Glomerular visceral epithelial cell (primary cell): Measurements from ENCODE around the gene MIAT.
"Not testable (repeated sequence)": the region's sequence is repeated elsewhere in the genome, so short reads cannot be mapped to it uniquely, and the experiment has no call there.

Experiments used
- DNase-seq: peaks from one replicate; pipeline ENCODE4 v3.0.0-alpha.2; 2016; ENCODE audit errors: extremely low spot score

Gene MIAT

DNA sequence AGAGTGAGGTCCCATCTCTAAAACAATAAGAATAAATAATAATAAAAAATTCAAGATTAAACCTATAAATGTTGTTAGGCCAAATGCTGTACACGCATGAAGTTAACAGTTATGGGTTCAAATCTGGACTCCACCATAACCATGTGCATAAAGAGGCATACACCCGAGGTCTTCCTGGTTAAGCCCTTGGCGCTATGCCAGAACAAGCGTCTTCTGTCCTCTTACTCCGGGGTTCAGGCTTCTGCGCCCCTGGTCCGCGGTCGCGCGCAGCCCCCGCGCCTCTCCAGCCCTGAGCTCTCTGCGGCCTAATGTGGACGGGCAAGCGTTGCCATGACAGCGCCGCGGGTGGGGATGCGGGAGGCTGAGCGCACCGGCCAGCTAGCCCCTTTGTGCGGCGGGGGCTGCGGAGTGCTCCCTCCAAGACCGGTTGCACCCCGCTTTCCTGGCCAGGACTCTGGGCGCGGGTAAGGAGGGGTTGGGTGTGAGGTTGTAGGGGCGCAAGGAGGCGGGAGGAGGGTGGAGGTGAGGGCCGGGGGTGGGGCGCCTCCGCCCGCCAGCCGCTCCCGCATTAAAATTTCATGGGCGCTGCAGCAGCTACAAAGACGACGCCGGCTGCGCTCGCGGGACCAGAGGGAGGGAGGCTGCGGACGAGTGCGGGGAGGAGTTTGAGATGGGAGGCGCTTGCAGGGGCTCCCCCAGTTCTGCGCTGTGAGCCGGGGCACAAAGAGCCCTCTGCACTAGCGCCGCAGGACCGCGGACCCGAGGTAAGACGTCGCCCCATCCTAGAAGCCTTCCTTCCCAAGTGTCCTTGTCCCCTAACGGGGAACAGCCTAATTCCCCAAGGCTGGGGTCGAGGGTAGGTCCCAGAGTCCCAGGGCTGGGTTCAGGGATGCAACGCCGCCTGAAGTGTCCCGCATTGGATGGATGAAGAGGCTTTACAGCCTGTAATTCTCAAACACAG is at the start of gene MIAT:
MIAT (plus strand) TSS at position 698 of the 961 bp plus-strand sequence.
- no peak for DNase-seq

DNA sequence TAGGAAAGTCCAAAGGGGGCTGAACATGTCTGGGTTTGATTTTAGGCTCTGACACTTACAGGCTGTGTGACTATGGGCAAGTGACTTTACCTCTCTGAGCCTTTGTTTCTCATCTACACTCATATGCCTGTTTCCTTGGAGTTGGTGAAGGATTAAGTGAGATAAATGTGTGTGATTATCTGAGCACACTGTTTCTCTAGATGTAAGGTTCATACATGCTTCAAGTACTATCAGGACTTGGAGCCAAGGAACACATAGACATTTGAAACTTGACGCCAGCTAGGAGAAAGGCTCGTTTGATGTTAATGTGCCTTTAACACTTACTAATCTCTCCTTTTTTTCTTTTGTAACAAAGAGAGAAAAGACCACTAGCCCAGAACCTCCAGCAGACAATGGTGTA is 49.3 kb upstream of the MIAT start:
- no peak for DNase-seq

DNA sequence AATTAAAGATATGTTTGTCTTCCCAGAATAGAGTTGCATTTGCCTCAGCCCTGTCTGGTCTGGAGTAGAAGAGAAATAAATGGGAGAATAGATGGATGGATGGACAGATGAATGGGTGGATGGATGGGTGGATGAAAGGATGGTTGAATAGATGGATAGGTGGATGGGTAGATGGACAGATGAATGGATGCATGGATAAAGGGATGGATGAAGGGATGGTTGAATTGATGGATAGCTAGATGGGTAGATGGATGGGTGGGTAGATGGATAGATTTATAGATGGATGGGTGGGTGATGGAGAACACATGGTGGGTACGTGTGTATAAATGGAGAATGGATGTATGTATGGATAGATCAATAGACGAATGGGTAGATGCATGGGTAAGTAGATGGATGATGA is 48.1 kb upstream of the MIAT start:
- DNase-seq = no peak

DNA sequence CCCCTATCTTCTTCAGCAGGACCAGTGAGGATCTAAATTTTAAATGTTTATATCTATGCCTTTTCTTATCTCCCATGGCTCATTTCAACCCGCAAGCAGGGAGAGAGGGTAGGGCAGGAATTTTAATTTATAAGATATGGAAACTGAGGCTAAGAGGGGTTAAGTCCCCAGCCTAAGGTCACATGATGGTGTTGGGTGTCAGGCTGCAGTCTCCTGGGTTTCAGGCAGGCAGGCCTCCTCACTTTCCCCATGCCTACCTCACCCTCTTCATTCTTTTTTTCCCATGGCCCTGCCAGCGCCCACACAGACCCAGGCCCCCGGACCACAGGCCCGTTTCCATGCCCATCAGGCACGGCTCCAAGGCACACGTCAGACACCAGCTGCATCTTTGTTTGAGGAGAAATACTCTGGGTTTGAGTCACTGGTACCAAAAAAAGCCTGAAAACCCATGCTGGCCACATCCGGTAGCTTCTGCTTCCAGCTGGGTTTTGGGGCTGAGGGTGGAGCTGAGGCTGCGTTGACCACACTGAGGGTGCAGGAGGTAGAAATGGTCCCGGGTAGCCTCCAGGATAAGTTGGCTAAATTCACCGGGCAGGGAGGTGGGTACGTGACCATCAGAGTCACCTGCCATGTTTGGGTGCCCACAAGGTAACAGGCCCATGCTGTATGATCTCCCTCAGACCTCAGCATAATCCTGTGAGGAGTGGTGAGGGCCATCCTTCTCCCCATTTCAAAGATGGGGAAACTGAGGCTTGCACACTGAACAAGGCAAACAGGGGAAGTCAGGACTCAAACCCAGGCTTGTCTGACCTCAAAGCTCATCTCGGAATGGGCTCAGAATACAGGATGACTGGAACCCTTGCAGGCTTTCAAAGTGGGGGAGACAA is 47.1 kb upstream of the MIAT start:
- DNase-seq = peak; percentile 96

DNA sequence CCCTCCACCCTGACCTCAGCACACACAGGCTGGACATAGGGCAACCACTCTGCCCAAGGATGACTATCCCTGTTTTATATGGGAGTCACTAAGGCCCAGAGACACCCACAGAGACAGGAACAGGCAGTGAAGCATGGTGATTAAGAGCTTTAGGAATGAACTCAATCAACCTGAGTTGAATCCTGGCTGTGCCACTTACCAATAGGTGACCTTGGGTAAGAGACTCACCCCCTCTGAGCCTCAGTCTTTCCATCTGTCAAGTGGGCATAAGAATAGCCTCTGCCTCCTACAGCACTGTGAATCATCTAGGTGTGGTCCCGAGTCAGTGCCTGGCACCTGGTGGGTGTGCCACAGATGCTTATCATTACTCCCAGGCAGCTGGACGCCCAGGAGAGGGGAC is 46.4 kb upstream of the MIAT start:
- DNase-seq = peak; percentile 60

DNA sequence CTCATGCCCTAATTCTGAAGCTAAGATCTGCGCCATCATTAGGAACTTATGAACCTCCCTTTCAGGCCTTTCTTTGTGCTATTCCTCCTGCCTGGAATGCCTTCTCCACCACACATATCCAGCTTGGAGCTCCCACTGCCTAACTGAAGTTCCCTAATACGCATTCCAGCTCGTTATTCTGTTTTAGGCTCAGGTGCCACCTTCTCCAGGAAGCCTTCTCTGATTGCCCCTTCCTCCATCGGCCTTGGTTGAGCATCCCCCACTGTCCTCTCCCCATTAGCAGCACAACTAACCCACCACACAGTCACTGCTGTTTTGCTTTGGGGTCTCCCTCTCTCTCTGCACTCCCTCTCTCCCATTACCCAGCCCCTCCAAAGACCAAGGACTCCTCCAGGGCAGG is 44.7 kb upstream of the MIAT start:
- no peak for DNase-seq

DNA sequence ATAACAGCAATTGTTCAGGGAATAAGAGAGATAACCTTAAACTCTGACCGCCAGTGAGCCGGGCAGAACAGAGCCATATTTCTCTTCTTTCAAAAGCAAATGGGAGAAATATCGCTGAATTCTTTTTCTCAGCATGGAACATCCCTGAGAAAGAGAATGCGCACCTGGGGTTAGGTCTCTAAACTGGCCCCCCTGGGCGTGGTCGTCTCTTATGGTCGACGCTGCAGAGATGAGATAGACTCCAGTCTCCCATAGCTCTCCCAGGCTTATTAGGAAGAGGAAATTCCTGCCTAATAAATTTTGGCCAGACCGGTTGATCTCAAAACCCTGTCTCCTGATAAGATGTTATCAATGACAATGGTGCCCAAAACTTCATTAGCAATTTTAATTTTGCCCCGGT is 43.6 kb upstream of the MIAT start:
- not testable (repeated sequence) for DNase-seq

DNA sequence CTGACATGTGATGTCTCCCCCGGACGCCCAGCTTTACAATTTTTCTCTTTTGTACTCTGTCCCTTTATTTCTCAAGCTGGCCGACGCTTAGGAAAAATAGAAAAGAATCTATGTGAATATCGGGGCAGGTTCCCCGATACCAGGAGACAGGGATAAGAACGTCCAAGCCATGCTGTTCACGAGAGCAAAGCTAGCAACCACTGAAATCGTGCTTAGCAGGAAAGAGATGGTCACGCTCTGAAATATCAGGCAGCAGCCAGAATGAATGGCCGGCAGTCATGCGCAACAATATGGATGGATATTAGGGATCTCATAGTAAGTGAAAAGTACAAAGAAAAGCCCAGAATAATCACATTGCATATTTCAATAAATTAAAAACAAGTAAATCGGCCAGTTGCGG is 43.1 kb upstream of the MIAT start:
- DNase-seq = peak; percentile 12

DNA sequence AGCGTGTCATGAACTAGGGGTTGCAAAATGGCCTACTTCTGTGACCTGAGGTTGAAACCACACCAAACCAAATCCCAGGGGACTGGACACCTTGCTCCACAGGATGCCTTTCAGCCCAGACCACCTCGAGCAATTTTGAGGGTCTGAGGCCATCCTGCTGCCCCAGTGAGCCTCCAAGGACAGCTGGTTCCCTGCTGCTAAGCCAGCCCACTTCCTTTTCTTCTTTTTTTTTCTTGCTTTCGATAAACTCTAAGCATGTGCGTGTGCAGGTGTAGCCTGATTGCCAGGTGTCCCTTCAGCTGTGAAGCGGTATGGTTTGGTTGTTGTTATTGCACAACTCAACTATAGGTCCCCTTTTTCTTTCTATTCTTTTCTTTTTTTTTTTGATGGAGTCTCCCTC is 42.2 kb upstream of the MIAT start:
- no peak for DNase-seq

DNA sequence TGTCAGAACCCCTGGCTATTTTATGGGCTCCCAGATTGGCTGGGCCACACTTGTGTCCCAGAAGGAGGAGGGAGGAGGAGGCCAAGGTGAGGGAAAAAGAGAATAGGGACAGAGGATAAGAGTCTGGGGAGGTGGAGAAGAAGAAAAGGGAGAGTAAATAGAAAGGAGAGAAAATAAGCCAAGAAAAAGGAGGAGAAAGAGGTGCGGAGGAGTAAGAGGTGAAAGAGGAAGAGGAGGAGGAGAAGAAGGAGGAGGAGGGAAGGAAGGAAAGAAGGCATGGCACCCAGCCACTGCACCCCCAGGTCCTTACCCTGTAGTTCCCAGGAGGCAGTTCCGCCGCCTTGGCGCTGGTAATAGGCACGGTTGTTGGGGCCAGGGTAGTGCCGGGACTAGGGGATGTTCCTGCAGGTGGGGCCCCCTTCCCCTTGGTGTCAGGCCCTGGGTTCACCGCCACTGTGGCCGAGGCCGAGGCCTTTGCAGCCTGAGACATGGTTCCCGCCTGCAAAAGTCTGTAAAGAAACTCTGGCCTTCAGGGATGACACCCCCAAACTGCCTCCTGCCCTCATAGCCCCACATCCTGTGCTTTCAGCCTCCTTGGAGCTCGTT is 41.5 kb upstream of the MIAT start:
- no peak for DNase-seq

DNA sequence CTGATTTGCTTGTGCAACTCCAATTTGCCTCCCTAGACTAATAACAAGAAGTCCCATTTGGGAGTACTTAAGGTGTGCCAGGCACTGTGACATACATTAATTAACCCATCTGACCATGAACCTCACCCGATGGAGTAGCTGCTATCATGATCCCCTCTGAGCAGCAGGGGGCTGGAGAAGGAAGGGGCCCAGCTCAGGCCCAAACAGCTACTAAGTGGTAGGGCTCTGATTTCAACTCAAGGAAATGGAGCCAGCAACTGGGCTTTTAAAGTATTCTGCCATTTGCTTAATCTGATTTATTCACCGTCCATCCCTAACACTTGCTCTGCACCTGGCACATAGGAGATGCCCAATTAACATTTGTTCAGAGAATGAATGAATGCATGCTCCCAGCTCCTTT is 40.7 kb upstream of the MIAT start:
- no peak for DNase-seq

DNA sequence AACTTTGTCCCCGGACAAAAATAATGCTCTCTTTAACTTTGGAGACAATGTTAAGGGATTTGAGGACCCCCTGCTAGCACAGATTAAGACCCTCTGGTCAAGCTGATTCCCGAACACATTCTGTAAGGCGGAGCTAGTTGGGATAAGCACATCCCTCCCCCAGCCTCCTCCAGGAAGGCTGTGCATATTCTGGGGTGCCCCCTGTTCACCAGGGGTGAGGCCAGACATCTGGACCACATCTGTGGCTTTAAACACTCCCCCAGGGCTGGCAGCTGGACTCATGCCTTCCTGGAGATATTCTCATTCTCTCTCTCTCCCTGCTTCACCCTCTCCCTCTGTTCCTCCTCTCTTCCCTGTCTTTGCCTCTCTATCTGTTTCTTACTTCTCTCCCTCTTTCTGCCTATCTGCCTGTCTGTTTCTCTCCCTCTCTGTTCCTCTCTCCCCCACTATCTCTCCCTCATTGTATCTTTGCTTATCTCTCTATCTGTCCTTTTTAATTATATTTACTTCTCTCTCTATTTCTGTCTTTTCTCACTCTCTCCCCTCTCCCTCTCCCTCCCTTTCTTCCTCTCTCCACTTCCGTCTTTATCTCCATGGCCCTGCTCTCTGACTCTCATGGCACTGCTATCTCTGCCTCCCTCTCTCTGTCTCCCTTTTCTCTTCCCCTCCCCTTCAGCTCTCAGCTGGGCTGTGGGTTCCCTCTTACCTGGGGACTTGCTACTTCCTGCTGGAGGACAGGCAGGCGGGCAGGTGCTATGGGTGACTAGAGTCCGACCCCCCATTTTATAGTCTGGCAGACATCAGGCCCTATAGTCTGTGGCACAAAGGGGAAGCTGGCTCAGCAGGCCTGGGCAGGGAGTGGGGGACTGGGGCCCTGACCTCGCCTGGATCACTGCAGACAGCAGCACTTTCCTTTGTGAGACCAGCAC is 39.9 kb upstream of the MIAT start, which contains the start of gene CRYBB1:
CRYBB1 (minus strand) TSS at position 757 of the 929 bp plus-strand sequence. CDS start 1,708 bp downstream, outside the sequence.
- no peak for DNase-seq

DNA sequence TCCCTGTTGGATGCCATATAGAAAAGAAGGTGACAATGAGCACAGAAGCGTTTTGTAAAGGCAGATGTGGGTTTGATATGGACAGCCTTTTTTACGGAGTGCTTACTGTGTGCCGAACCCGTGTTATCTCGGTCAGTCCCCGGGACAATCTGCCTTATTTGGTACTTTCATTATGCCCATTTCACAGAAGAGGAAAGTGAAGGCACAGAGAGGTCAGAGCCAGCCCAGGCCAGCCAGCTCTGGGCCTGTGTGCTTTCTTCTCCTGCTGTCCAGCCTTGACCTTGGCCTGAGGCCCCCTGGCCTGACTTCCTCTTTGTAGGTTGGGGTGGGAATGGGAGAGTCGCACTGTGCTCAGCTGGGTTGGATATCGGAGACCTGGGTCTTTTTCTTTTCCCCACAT is 38.9 kb upstream of the MIAT start:
- DNase-seq = no peak

DNA sequence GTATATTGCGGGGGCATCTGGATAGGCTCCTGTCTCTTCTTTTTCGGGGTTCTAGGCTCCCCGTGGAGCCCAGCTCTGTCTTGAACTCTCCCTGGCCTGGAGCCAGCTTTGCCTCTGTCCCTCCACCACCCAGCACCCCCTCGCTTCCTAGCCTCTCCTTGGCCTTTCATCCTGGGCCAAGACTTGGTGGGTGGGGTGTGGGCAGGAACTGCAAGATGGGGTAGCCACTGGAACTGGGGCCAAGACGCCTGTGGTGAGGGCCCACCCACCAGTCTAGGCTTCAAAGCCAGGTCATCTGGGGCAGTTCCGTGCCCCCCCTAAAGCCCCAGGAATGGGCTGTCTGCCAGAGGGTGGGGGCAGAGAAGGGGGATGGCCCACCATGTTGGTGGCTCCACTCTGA is 37.9 kb upstream of the MIAT start:
- no peak for DNase-seq

DNA sequence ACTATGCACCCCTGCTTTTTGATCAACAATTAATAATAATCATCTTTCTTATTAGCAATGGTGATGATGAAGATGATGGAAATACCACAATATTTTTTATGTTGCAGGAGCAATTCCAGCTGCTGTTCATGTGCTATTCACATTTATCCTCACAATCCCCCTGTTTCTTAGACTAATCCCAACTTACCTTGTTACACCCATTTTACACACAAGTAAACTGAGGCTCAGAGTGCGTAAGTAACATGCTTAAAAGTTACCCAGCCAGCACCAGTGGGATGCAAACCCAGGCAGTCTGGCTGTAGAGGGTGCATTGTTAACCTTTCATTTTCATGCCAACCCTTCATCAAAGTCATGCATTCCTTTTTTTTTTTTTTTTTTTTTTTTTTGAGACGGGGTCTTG is 37.2 kb upstream of the MIAT start:
- DNase-seq = no peak

DNA sequence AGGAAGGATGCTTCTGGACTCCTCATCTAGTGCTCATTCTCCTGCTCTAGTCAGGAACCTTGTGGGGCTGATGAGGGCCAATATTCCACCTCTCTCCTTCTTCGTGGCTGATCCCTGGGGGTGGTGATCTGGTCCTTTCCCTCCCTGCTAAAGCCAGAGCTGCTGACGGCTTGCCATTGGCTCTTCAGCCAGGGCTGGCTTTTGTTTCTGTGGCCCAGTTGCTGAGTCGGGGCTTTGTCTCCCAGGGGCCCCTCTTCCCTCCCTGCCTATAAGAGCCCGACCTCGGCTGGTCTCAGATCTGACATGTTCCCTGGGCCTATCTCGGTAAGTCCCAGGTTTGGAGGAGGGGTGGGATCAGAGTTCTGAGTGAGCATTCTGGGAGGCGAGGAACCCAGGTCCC is 35.7 kb upstream of the MIAT start, which contains the start of gene CRYBA4:
CRYBA4 (plus strand) TSS at position 301 of the 400 bp plus-strand sequence. CDS start 634 bp downstream, outside the sequence.
- no peak for DNase-seq

DNA sequence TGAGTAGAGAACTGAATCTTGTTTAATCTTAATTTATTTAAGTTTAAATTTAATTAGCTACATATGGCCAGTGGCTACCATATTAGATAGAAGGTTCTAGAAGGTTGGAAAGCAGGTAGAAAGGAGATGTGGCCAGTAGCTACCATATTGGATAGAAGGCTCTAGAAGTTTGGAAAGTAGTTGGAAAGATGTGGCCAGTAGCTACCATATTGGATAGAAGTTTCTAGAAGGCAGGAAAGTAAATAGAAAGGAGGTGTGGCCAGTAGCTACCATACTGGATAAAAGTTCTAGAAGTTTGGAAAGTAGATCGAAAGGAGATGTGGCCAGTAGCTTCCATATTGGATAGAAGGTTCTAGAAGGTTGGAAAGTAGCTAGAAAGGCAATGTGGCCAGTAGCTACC is 33.4 kb upstream of the MIAT start:
- no peak for DNase-seq

DNA sequence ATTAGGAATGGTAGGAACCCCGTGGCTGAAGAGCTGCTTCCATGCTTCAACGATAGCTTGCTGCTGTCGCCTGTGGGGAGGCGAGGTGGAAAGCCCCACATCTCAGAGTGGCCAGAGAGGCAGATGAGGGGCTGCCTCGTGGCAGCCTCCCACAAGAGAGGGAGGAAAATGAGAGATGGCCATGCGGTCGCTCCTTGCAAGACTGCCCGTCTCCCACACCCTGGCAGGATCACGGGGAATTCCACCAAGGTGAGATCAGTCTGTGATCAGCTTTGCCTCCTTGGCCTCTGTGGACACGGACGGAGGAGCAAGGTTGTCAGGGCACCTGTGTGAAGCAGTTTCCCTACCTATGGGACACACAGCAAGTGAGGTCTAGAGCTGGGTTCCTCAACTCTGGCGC is 32.6 kb upstream of the MIAT start:
- peak; percentile 18 for DNase-seq

DNA sequence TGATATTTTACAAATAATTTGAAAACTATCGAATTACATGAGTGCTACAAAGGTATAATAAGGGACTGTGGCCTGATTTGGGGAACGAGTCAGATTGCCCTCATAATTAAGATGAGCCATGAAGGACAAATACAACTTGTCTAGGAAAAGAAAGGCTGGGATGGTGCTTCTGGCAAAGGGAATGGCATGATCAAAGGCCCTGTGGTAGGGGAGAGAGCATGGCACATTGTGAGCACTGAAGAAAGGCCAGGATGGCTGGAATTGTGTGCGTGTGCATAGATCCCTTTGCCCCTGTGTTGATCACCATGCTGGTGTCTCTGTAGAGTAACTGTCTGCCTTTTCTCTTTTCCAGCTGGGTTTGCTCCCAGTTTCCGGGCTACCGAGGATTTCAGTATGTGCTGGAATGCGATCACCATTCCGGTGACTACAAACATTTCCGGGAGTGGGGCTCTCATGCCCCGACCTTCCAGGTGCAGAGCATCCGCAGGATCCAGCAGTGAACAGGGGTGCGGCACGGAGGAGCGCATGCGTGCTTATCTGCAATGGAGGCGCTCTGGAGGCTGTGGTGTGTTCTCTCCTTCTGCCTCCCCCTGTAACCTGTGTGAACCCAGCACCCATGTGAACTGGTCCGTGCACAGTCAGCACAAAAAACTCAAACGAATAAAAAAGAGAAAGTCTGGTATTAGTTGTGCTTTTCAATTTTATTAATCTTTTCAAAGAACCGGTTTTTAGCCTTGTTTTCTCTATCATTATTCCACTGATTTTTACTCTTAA is 27.2 kb upstream of the MIAT start:
- DNase-seq = no peak

DNA sequence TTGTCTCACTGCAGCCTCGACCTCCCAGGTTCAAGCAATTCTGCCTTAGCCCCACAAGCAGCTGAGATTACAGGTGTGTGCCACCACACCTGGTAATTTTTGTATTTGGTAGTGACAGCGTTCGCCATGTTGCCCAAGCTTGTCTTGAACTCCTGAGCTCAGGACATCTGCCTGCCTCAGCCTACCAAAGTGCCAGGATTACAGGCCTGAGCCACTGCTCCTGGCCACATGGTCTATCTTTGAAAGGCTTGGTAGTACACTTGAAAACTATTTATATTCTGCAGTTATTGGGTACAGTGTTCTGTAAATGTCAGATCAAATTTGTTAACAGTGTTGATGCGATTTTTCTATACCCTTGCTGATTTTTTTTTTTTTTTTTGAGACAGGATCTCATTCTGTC is 26.1 kb upstream of the MIAT start:
- no peak for DNase-seq
